Measurements from ENCODE around the gene ID2. TPM values are rescaled to one million over a fixed set of nuclear protein-coding genes. Genes with fewer than 3 reads are reported as not detected.

Gene ID2
- total RNA-seq (2021; ENCODE audit: unreplicated experiment), result 112 TPM
- 197 and 259 TPM in 2 replicates for polyA plus RNA-seq (2012)
- Bru-seq, nascent RNA, result percentile 96 among the genes with signal in this experiment
- BruChase-seq, experiment 1, labeled RNA remaining after a 6-hour chase, result percentile 68 among the genes with signal in this experiment
- BruChase-seq, experiment 2, labeled RNA remaining after a 2-hour chase, result percentile 95 among the genes with signal in this experiment
- long read RNA-seq, transcript ID2-203 (3 exons, 1,362 nt), result major isoform, 77 of 83 reads
- long read RNA-seq, partial matches to known transcripts, result 0 of 83 reads
- long read RNA-seq, other reads (novel, unspliced or antisense), result 5 of 83 reads

- peaks cover 2 to 11% of the 10 kb centered on the region in 2 experiments; a peak in 2 of 4 replicates for H3K36me3 ChIP-seq (ENCODE audit: control insufficient read depth in 1 of 2, insufficient read depth in 2 of 2, low read length in 2 of 2)
- DNase-seq (ENCODE audit: low read depth, low spot score) (peak; percentile 97), ATAC-seq (peak; percentile 57)
- ChIA-PET CTCF (interaction anchor here (1.1 kb wide), 1 partner anchor 11 kb away, joined by 4 read pairs; no protein-coding TSS in a partner anchor), RAD21 (ENCODE audit: low non-redundant PET in 1 of 2, low total read pairs in 2 of 2, uncharacterized antibody in 2 of 2, unreplicated experiment in 2 of 2) (interaction anchor here (0.7 to 0.8 kb wide), 4 partner anchors 20 to 145 kb away, joined by 4 to 6 read pairs (median 4); no protein-coding TSS in a partner anchor), POLR2A (interaction anchor here (0.6 to 3.5 kb wide), 29 partner anchors 9 to 1255 kb away, joined by 3 to 26 read pairs (median 4); no protein-coding TSS in a partner anchor)
- intact Hi-C loops (cut with micrococcal nuclease), result loop anchor here (2.0 to 10.0 kb wide), 4 partner anchors 99 to 1585 kb away; no protein-coding TSS in a partner anchor
- peaks cover 10 to 64% of the 10 kb centered on the region in 2 experiments for H3K4me1 ChIP-seq (ENCODE audit: control insufficient read depth in 1 of 2, insufficient read depth in 2 of 2, low read length in 2 of 2)
- H3K4me3 ChIP-seq (replicated peaks in 1 of 2; ENCODE audit: low read depth in 1 of 2, low read length in 2 of 2), result peak within 1 kb of the TSS; percentile 79 to 80
- no peak within 1 kb of the TSS for H2AFZ ChIP-seq (ENCODE audit: low read depth, low read length, poor library complexity, severe bottlenecking)
- peak within 1 kb of the TSS; percentile 76 for H3K9ac ChIP-seq (ENCODE audit: low read length)
- H4K20me1 ChIP-seq (ENCODE audit: insufficient read depth), result peaks cover 5% of the 10 kb centered on the region; the same call in 1 of the 2 replicates
- no peaks in the 10 kb centered on the region for H3K9me3 ChIP-seq (ENCODE audit: control insufficient read depth in 1 of 2, insufficient read depth in 1 of 2, low read depth in 1 of 2, low read length in 2 of 2)
- TF ChIP-seq POLR2A (IDR thresholded peaks at IDR 0.05; ENCODE audit: borderline replicate concordance, extremely low read depth, insufficient read depth, insufficient read length) (peak; percentile 98), ZBTB33 (IDR thresholded peaks at IDR 0.05; ENCODE audit: extremely low read depth, insufficient replicate concordance, low read length) (peak; percentile 75), TCF7L2 (IDR thresholded peaks at IDR 0.05; ENCODE audit: borderline replicate concordance, extremely low read depth, insufficient read depth, insufficient read length) (peak; percentile 51), POLR2AphosphoS5 (IDR thresholded peaks at IDR 0.05; ENCODE audit: low read depth, low read length) (peak; percentile 100), YY1 (IDR thresholded peaks at IDR 0.05; ENCODE audit: extremely low read depth, insufficient replicate concordance, low read depth, low read length) (peak; percentile 74), SP1 (IDR thresholded peaks at IDR 0.05; ENCODE audit: low read depth) (no peak), CBX3 (IDR thresholded peaks at IDR 0.05; ENCODE audit: low read depth) (no peak), CEBPB (IDR thresholded peaks at IDR 0.05; ENCODE audit: low read depth) (no peak)
- no peaks in the 10 kb centered on the region for H3K27me3 ChIP-seq (ENCODE audit: insufficient read depth, low read length)
- no peaks in the 10 kb centered on the region for H3K9me2 ChIP-seq (ENCODE audit: insufficient read depth)
- peaks cover 31% of the 10 kb centered on the region for H3K79me2 ChIP-seq (ENCODE audit: insufficient read depth, low read length)
- BruUV-seq (replicated peaks), result no TSS peak
- H3K27ac ChIP-seq (ENCODE audit: low read depth, low read length), result peak within 1 kb of the TSS; percentile 97
- H3K4me2 ChIP-seq (ENCODE audit: low read length), result peak within 1 kb of the TSS; percentile 88
Measured at GRCh38 chr2:8681786-8682692, at the start of gene ID2. TSS of gene ID2 (plus strand) at chr2:8682056. CDS start at chr2:8682166, 110 bp downstream.
